GM10266 (cell line): ENCODE results near the gene XXYLT1.

ENCODE experiments used
- DNase-seq: peaks from one replicate; pipeline ENCODE4 v3.0.0; 2012; ENCODE audit errors: extremely low spot score
- TF ChIP-seq, protein P1 (sequence below): IDR thresholded peaks from 2 replicates; pipeline ENCODE4 v1.5.1; 2012; ENCODE audit warnings: mild to moderate bottlenecking, low read depth; ENCODE audit not compliant: control insufficient read depth, insufficient read depth; ENCODE audit errors: missing control alignments

XXYLT1 gene

GRCh38 chr3:195201295-195201694 lies 69.7 kb downstream of the XXYLT1 start:
- TF ChIP-seq, protein P1, sequence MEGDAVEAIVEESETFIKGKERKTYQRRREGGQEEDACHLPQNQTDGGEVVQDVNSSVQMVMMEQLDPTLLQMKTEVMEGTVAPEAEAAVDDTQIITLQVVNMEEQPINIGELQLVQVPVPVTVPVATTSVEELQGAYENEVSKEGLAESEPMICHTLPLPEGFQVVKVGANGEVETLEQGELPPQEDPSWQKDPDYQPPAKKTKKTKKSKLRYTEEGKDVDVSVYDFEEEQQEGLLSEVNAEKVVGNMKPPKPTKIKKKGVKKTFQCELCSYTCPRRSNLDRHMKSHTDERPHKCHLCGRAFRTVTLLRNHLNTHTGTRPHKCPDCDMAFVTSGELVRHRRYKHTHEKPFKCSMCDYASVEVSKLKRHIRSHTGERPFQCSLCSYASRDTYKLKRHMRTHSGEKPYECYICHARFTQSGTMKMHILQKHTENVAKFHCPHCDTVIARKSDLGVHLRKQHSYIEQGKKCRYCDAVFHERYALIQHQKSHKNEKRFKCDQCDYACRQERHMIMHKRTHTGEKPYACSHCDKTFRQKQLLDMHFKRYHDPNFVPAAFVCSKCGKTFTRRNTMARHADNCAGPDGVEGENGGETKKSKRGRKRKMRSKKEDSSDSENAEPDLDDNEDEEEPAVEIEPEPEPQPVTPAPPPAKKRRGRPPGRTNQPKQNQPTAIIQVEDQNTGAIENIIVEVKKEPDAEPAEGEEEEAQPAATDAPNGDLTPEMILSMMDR: no peak
- no peak for DNase-seq

GRCh38 chr3:195200010-195200822 lies 70.7 kb downstream of the XXYLT1 start:
- TF ChIP-seq, protein P1: no peak
- no peak for DNase-seq

DNA sequence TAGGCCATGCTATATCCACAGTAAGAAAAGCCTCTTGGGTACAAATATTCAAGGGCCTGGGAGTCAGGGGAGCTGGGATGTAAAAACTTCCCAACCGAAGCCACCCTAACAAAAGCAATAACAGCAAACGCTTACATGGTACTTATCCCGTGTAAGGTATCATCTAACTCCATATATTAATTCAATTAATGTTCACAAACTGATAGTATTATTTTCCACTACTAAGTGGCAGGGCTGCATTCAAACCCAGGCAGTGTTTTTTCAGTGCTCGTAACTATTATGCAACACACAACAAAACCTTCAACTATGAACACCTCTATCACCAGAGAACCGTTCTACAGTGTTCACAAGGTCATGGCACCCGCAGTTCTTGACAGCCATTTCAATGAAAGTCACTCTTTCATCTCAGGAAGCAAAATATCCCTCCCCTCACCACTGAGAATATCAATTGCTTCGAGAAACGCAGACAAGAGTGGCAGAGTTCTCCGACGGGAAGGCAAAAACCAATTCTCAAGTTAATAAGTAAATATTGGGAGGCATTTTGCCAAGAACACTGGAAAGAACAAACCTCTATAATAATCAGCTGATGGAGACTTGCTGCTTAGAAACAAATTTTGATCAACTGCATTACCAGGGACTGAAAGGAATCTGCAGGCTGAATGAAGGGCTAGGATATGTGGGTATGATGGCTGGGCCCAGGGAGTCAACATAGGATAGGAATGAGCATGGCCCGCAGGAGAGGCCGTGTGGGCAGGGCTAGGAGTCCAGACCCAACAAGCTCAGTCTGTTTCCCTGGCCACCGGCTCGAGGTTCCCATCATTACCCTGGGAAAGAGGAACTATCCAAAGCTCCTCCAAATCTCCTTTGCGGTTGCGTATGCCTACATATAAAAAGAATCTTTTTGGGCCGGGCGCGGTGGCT lies 72.3 kb downstream of the XXYLT1 start:
- TF ChIP-seq, protein P1: no peak
- DNase-seq: no peak

DNA sequence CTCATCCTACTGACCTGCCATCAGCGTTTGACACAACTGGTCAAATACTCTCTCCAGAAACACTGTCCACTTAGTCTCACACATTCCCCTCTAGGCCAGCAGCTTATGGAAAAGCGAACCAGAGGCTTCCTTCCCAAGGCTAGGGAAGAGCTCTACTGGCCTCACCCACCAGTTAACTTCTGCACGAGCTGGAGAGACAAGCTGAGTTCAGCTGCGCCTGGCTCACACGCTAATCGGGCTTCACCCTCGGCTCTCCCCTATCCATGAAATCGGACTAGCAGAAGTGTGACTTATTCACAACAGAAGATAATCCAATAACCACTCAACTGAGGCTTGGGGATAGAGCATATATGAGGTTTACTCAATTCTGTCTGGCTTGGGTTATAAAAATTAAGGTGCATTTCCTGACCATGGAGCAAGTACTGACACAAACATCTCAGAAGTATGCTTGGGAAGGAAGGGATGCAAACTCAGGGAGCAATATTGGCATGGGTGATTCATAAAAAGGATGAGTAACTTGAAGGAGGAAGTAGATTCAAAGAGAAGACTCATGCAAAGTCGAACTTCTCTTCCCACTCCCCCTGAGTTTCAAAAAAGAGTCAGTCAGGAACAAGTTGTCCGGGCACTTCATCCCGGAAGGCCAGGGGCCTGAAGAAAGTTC lies 73.1 kb downstream of the XXYLT1 start:
- TF ChIP-seq, protein P1: no peak
- no peak for DNase-seq

DNA sequence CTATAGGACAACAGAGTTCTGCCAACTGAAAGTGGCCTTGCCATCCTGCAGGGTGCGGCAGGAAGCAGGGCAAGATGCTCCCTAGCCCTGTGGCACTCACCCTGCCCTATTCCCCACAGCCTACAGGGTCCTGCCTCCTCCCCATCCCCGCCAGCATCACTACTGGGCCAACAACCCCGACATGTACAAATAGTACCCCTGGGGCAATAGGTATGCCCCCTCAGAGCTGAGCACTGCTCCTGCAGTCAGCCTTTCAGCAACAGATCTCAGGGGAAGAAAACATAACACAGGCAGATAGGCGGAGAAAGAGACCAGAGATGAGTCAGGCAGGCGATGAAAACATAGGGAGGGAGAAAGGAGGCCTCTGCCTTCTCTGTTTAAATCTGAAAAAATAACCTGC lies 74.7 kb downstream of the XXYLT1 start:
- no peak for DNase-seq
- TF ChIP-seq, protein P1: no peak

DNA sequence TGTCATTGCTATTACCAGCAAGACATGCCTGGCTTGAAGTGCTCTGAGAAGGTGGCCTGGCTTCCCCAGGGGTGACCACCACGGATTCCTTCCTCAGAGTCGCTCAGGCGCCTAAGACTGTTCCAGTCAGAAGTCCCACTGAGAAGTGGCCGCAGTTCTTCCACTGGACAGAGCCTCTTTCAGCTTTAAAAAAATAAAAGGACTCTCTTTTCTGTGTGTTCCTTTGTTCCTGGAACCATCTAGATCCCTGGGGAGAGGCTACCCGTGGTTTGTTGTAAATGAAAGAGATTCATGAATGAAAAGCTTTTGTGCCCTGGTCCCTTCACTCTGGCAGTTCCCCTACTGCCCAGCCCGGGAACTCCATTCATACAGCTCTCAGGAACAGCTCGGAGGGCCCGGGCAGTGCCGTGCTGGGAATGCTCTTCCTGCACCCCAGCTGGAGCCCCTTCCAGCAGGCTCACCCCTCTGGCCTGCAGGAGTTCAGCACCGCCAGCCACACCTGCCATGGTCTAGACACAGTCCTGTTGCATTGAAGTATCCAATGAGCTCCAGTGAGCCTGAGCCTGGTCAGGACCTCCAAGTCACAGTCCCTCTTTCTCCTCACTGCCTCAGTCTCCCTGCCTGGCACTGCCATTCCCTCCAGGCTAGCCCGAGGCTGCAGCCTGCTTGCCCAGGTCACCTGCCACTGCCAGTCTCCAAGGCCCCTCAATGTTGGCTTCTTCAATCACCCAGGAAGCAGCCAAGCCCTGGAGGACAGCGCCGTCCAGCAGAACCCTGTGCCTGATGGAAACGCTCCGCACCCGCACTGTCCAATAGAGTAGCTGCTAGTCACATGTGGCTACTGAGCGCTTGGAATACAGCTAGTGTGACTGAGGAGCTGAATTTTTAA lies 75.4 kb downstream of the XXYLT1 start:
- TF ChIP-seq, protein P1: no peak
- DNase-seq: no peak
